ENCODE data around the gene OR4X2.

DNA sequence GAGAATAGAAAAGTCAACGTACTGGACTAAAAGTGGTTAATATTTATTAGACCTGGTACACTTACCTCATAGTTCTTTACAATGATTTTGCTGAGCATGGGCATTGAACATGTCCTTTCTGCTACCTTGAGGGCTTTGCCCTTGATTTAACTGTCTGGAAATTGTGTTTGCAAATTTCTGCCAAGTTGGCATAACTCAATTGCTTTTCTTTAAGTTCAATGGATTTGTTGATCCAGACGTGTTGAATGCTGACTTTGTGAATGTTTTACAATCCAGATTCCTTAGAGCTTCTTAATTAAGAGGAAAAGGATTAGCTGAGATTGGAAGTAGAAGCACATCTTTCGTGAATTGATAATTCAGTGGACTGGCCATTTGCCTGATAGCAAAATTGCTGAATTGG, 7.2 kb upstream of the OR4X2 start:
- TF ChIP-seq CTCF (IDR thresholded peaks at IDR 0.05; ENCODE audit: insufficient read depth, low read depth, low read length) (no peak), EZH2 (IDR thresholded peaks at IDR 0.05; ENCODE audit: insufficient read depth, low read length) (no peak)
